Measurements from ENCODE around the gene SNX5. TPM values are rescaled to one million over a fixed set of nuclear protein-coding genes. Genes with fewer than 3 reads are reported as not detected.
A peak's percentile ranks its signal among the peaks of the same experiment; 100 is the strongest.

Gene SNX5
- total RNA-seq, 4 donors from 2014 or later, result 79.8 to 128 (median 100) TPM

DNA sequence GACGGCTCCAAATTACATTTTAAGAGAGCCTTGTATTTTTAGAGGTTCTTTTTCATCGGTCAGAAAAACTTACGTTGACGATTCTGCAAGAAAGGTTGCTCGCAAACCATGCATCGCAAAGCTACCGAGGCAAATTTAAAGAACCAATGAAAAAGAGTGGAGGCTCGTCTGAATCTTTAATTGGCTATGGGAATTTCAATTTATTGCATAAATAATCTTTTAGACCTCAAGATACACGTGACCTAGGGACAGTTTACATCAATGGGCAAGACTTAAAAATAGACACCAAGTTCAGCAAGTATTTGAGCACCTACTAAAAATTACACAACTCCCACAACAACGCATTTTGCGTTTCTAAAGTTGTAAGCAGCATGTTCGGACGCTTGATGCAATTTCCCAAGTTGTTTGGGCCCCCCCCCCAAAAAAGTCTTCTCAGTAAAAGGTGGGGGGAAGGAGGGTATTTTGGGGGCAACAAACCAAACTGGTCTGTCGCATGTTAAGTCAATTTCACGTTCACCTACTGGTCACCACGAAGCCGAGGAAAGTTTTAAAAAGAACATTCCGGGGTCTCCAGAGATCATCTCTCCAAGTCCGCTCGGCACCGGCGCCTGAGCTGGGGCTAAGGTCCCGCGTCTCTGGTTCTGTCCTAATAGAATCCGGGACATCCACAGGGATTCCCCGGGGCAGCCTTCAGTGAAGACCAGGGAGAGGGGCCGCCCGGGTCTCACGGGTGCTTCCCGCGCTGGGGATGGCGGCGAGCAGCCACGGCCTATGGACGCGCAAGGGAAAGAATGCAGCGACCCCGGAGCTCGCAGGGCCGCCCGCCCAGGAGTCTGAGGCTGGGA is 851 bp downstream of the SNX5 start:
- peak overlapping the region; percentile 95 to 97 (median 96) for H3K27ac ChIP-seq
- 0 to 1% methylated on average over 24 to 38 of the region's 41 CpGs for WGBS, 2 donors
- DNase-seq (ENCODE audit: low spot score in 2 of 2), result no peak
- peaks cover 0 to 78% (median 53%) of the 10 kb centered on the region in 4 donors for H3K4me1 ChIP-seq
- H3K9me3 ChIP-seq, result no peaks in the 10 kb centered on the region
- H3K27me3 ChIP-seq, result no peaks in the 10 kb centered on the region
- H3K4me3 ChIP-seq, result peak overlapping the region; percentile 66 to 94 (median 79)
- TF ChIP-seq, protein P1, sequence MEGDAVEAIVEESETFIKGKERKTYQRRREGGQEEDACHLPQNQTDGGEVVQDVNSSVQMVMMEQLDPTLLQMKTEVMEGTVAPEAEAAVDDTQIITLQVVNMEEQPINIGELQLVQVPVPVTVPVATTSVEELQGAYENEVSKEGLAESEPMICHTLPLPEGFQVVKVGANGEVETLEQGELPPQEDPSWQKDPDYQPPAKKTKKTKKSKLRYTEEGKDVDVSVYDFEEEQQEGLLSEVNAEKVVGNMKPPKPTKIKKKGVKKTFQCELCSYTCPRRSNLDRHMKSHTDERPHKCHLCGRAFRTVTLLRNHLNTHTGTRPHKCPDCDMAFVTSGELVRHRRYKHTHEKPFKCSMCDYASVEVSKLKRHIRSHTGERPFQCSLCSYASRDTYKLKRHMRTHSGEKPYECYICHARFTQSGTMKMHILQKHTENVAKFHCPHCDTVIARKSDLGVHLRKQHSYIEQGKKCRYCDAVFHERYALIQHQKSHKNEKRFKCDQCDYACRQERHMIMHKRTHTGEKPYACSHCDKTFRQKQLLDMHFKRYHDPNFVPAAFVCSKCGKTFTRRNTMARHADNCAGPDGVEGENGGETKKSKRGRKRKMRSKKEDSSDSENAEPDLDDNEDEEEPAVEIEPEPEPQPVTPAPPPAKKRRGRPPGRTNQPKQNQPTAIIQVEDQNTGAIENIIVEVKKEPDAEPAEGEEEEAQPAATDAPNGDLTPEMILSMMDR (IDR thresholded peaks at IDR 0.05), result no peak
- no peak for TF ChIP-seq POLR2A (IDR thresholded peaks at IDR 0.05)
- TF ChIP-seq EP300 (IDR thresholded peaks at IDR 0.05), result no peak
- H3K36me3 ChIP-seq, result no peaks in the 10 kb centered on the region

DNA sequence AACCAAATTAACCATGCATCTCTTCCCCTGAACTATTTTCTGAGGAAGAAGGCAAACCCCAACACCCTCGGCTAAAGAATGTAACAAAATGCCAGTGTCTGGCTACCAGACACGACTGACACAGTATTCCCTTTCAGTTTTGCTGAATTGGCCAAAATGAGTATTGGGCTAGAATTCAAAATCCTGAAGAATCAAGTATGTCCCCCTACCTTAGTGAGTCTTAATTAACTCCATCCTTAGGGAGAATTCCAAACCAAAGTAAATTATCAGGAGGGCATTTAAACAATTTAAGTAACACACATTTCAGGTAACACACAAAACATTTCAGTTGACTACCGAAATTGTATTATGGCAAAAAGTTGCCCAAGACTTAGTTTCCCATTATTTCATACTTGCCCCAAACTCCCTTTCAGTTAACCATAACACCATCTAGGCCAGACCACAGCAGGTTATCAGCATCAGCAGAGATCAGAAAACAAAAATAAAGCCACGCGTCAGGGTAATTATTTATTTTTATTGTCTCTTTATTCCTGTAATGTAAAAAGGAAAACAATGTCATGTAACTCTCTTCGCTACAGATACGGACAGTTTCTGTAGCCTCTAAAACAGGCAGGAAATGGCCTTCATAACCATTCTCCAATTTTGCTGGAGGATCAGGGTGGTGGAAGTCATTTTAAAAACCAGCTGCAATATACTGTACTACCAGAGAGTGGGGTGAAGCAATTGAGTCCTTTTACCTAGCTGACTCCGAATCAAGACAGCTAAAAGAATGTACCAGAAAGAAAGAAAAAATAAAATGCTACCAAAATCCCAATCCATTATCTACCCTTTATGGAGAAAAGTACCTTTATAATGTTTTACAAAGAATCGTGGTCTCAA is 1.9 kb downstream of the SNX5 start:
- no peak for DNase-seq (ENCODE audit: low spot score in 2 of 2)
- peak overlapping the region; percentile 66 to 94 (median 79) for H3K4me3 ChIP-seq
- TF ChIP-seq, protein P1 (IDR thresholded peaks at IDR 0.05), result peak in 2 of 5 experiments; percentile 13 to 28
- no peak for TF ChIP-seq EP300 (IDR thresholded peaks at IDR 0.05)
- no peak for TF ChIP-seq POLR2A (IDR thresholded peaks at IDR 0.05)
- H3K27ac ChIP-seq, result peak overlapping the region in 3 of 4 donors; percentile 95 to 97 (median 96)
- 9 to 13% methylated on average over 9 of the region's 9 CpGs for WGBS, 2 donors
- peaks cover 0 to 78% (median 52%) of the 10 kb centered on the region in 4 donors for H3K4me1 ChIP-seq
- no peaks in the 10 kb centered on the region for H3K9me3 ChIP-seq
- no peaks in the 10 kb centered on the region for H3K27me3 ChIP-seq
- no peaks in the 10 kb centered on the region for H3K36me3 ChIP-seq

DNA sequence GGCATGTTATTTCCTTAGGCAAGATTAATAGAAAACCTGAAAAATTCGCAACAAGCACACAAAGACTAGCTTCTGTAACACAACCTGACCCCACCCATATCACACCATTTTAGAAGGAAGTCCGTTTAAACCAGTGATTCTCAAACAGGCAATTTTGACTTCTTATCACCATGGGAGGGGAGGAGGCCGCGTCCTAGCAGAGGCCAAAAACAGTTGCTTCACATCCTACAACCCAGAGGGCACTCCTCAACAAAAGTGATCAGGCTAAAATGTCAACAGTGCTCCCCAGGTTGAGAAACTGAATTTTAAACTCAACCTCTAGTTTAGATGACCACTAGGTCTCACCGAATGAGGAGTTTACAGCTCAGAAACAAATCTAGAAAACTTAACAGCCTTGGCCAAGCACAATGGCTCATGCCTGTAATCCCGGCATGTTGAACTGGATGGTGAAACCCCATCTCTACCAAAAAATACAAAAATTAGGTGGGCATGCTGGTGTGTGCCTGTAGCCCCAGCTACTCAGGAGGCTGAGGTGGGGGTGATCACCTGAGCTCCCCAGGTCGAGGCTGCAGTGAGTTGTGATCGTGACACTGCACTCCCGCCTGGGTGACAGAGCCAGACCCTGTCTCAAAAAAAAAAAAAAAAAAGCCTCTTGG is 3.4 kb downstream of the SNX5 start:
- H3K27ac ChIP-seq, result peak overlapping the region in 3 of 4 donors; percentile 95 to 97 (median 96)
- H3K27me3 ChIP-seq, result no peaks in the 10 kb centered on the region
- H3K36me3 ChIP-seq, result no peaks in the 10 kb centered on the region
- H3K4me1 ChIP-seq, result peaks cover 0 to 78% (median 52%) of the 10 kb centered on the region in 4 donors
- H3K9me3 ChIP-seq, result no peaks in the 10 kb centered on the region
- DNase-seq (ENCODE audit: low spot score in 2 of 2), result no peak
- peak overlapping the region in 2 of 4 donors; percentile 66 to 94 for H3K4me3 ChIP-seq
- WGBS, 2 donors, result 57 to 60% methylated on average over 9 of the region's 9 CpGs
- TF ChIP-seq POLR2A (IDR thresholded peaks at IDR 0.05) (no peak), EP300 (IDR thresholded peaks at IDR 0.05) (no peak)
- TF ChIP-seq, protein P1 (IDR thresholded peaks at IDR 0.05), result no peak

DNA sequence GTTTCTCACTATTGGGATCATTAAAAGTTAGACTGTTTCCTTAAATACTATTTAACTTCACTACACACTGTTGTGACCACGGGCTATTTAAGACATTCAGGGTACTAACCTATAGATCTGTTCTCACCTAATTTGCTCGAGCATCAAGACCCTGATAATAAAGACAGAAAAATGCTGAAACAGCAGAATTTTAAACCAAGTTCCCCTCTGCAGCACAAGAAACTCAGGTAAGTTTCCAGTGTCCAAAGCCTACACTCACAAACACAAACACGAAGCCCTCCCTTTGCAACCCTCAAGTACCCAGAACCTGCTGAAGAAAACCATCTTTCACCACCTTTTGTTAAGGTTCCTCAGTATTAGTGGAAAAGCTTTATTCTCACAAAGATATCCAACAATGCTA is 4.0 kb downstream of the SNX5 start:
- Histone ChIP-seq H3K36me3 (no peaks in the 10 kb centered on the region), H3K9me3 (no peaks in the 10 kb centered on the region), H3K27ac (no peak overlapping the region), H3K4me3 (no peak overlapping the region), H3K4me1 (peaks cover 0 to 78% (median 54%) of the 10 kb centered on the region in 4 donors), H3K27me3 (no peaks in the 10 kb centered on the region)
- WGBS, 2 donors, result 77 to 80% methylated on average over 3 of the region's 3 CpGs
- no peak for TF ChIP-seq EP300 (IDR thresholded peaks at IDR 0.05)
- TF ChIP-seq, protein P1 (IDR thresholded peaks at IDR 0.05), result no peak
- no peak for TF ChIP-seq POLR2A (IDR thresholded peaks at IDR 0.05)
- no peak for DNase-seq (ENCODE audit: low spot score in 2 of 2)

Measured in tibial nerve (tissue), 4 donors.